Panc1 (cell line): Measurements from ENCODE around the gene VPS51. TPM values are rescaled to one million over a fixed set of nuclear protein-coding genes. Genes with fewer than 3 reads are reported as not detected.

Experiments
- ATAC-seq: fragments of 200-7000 bp; cut with Tn5 transposase; 2 replicates; pipeline ENCODE4 v1.9.1; 2020; ENCODE audit warnings: mild to moderate bottlenecking, moderate library complexity
- BruUV-seq: library from RNA; stranded (reverse); fragments of 400-500 nt; replicated peaks from 2 replicates; lab custom pipeline; 2021; lab: Mats Ljungman, UMichigan
- CTCF ChIA-PET: fragments of 300-600 bp; sonication (Branson Sonifier 250); formaldehyde crosslinking; loops from one replicate; lab custom pipeline; 2022; ENCODE audit warnings: antibody characterized with exemption; lab: Charles Lee
- POLR2A ChIA-PET: fragments of 300-600 bp; sonication (Branson Sonifier 250); formaldehyde crosslinking; loops from one replicate; lab custom pipeline; 2022; ENCODE audit warnings: antibody characterized with exemption; lab: Charles Lee
- DNase-seq: peaks from one replicate; pipeline ENCODE4 v3.0.0-alpha.2; 2010; ENCODE audit warnings: low read depth, low spot score
- H3K27ac ChIP-seq: 2 replicates; pipeline ENCODE4 v1.5.1; 2011; ENCODE audit warnings: mild to moderate bottlenecking, low read length, inconsistent platforms
- H3K27me3 ChIP-seq: fragments of 200-500 bp; sonication (Bioruptor generic); 2 replicates; pipeline ENCODE4 v1.6.0; 2014; ENCODE audit warnings: low read length, inconsistent platforms; ENCODE audit not compliant: control insufficient read depth, insufficient read depth
- H3K36me3 ChIP-seq: fragments of 200-500 bp; sonication (Bioruptor generic); 2 replicates; pipeline ENCODE4 v1.5.1; 2014; ENCODE audit warnings: inconsistent platforms, mild to moderate bottlenecking, low read length, moderate library complexity; ENCODE audit not compliant: control insufficient read depth, insufficient read depth
- H3K4me1 ChIP-seq: 2 replicates; pipeline ENCODE4 v1.5.1; 2011; ENCODE audit warnings: inconsistent platforms, mild to moderate bottlenecking, low read length, moderate library complexity; ENCODE audit not compliant: control insufficient read depth, insufficient read depth
- H3K4me3 ChIP-seq, 2 experiments: 2 replicates each; pipeline ENCODE4 v1.5.1; 2011 to 2012; ENCODE audit warnings: low read depth in 2 of 2, low read length in 2 of 2, mild to moderate bottlenecking in 2 of 2, inconsistent platforms in 1 of 2, moderate library complexity in 1 of 2
- H3K9me3 ChIP-seq: fragments of 200-500 bp; sonication (Bioruptor generic); 2 replicates; pipeline ENCODE4 v1.5.1; 2014; ENCODE audit warnings: low read depth, mild to moderate bottlenecking, inconsistent platforms, low read length, moderate library complexity; ENCODE audit not compliant: control insufficient read depth, insufficient read depth
- CTCF ChIP-seq: fragments of 450-650 bp; IDR thresholded peaks from 2 replicates; pipeline ENCODE4 v1.5.1; 2017; ENCODE audit warnings: mild to moderate bottlenecking
- POLR2AphosphoS5 ChIP-seq: IDR thresholded peaks from 2 replicates; pipeline ENCODE4 v1.6.1; 2012; ENCODE audit warnings: mild to moderate bottlenecking, low read depth, low read length, moderate library complexity
- REST ChIP-seq, 2 experiments: IDR thresholded peaks; 2 replicates each; pipeline ENCODE4 v1.6.1; 2011 to 2012; ENCODE audit warnings: low read depth in 2 of 2, control low read depth in 1 of 2, low read length in 1 of 2, mild to moderate bottlenecking in 1 of 2, moderate library complexity in 1 of 2; ENCODE audit not compliant: insufficient read depth in 1 of 2
- SIN3A ChIP-seq: IDR thresholded peaks from 2 replicates; pipeline ENCODE4 v1.6.1; 2012; ENCODE audit warnings: low read depth, mild to moderate bottlenecking, low read length, moderate library complexity, borderline replicate concordance; ENCODE audit not compliant: insufficient read depth
- TCF7L2 ChIP-seq: IDR thresholded peaks from 2 replicates; pipeline ENCODE4 v1.6.1; 2011; ENCODE audit warnings: mild to moderate bottlenecking, low read depth, low read length, inconsistent platforms
- in situ Hi-C: cut with HindIII; loops from 2 replicates; pipeline ENCODE4 v1.10.0; 2016; ENCODE audit warnings: low sequenced_read_pairs, low pct_unique_long_range_greater_than_20kb
- intact Hi-C: fragments of 100-400 bp; cut with micrococcal nuclease; formaldehyde crosslinking; loops from one replicate; pipeline ENCODE4 v1.10.0; 2022; ENCODE audit not compliant: unreplicated experiment
- total RNA-seq: library from RNA; stranded (reverse); gene quantifications from one replicate; pipeline ENCODE4 v1.2.1, GENCODE V29; 2021; ENCODE audit not compliant: unreplicated experiment

VPS51 gene
- total RNA-seq, 1 experiment from 2014 or later: 101 TPM

- H3K27ac ChIP-seq: peak overlapping the region; percentile 79
- intact Hi-C loops (loop anchor here (10.0 kb wide), 1 partner anchor 268 kb away; the partner anchor contains the start of gene CDC42BPG), in situ Hi-C loops (no loop called here)
- DNase-seq (peak; percentile 22), ATAC-seq (peak; percentile 36)
- no peaks in the 10 kb centered on the region for H3K36me3 ChIP-seq
- H3K4me1 ChIP-seq: peaks cover 30% of the 10 kb centered on the region
- peak overlapping the region; percentile 72 to 93 for H3K4me3 ChIP-seq
- no peaks in the 10 kb centered on the region for H3K27me3 ChIP-seq
- H3K9me3 ChIP-seq: no peaks in the 10 kb centered on the region
- POLR2A ChIA-PET: no interaction called here
- TF ChIP-seq CTCF (peak; percentile 99), REST (IDR thresholded peaks at IDR 0.05; ENCODE audit: insufficient read depth in 1 of 2, low read depth in 2 of 2, low read length in 1 of 2) (no peak), POLR2AphosphoS5 (peak; percentile 68; the same call in 1 of the 2 replicates), TCF7L2 (peak; percentile 39; the same call in 1 of the 2 replicates)
- no TSS peak for BruUV-seq
- CTCF ChIA-PET: interaction anchor here (0.7 to 0.9 kb wide), 3 partner anchors 111 to 204 kb away, joined by 3 read pairs; no protein-coding TSS in a partner anchor
Observed at GRCh38 chr11:65112546-65113360, 16.7 kb downstream of the VPS51 start.

- ATAC-seq (no peak), DNase-seq (no peak)
- peaks cover 30% of the 10 kb centered on the region for H3K4me1 ChIP-seq
- H3K4me3 ChIP-seq: peak overlapping the region; percentile 72 to 93
- TF ChIP-seq SIN3A: no peak
- TF ChIP-seq CTCF: no peak
- TF ChIP-seq REST (IDR thresholded peaks at IDR 0.05; ENCODE audit: insufficient read depth in 1 of 2, low read depth in 2 of 2, low read length in 1 of 2): no peak
- TF ChIP-seq TCF7L2: no peak; the same call in 1 of the 2 replicates
- no peak for TF ChIP-seq POLR2AphosphoS5
- ChIA-PET POLR2A (no interaction called here), CTCF (interaction anchor here (0.7 kb wide), 1 partner anchor 203 kb away, joined by 3 read pairs; no protein-coding TSS in a partner anchor)
- no peaks in the 10 kb centered on the region for H3K27me3 ChIP-seq
- intact Hi-C loops (loop anchor here (10.0 kb wide), 1 partner anchor 269 kb away; the partner anchor contains the start of gene CDC42BPG), in situ Hi-C loops (no loop called here)
- no peaks in the 10 kb centered on the region for H3K36me3 ChIP-seq
- BruUV-seq: no TSS peak
- peak overlapping the region; percentile 79 for H3K27ac ChIP-seq
- H3K9me3 ChIP-seq: no peaks in the 10 kb centered on the region
Observed at GRCh38 chr11:65113361-65113756, 17.3 kb downstream of the VPS51 start.
